CD4-positive, alpha-beta T cell treated with Interleukin-15 for 4 hours (primary cell): ENCODE measurements around the gene FBXL15.
A peak's percentile ranks its signal among the peaks of the same experiment; 100 is the strongest.
"Not testable (repeated sequence)": the region's sequence is repeated elsewhere in the genome, so short reads cannot be mapped to it uniquely, and the experiment has no call there.

Experiments
- DNase-seq: peaks from one replicate; pipeline ENCODE4 v3.0.0-alpha.2; 2020; ENCODE audit warnings: low spot score

FBXL15 gene

DNA sequence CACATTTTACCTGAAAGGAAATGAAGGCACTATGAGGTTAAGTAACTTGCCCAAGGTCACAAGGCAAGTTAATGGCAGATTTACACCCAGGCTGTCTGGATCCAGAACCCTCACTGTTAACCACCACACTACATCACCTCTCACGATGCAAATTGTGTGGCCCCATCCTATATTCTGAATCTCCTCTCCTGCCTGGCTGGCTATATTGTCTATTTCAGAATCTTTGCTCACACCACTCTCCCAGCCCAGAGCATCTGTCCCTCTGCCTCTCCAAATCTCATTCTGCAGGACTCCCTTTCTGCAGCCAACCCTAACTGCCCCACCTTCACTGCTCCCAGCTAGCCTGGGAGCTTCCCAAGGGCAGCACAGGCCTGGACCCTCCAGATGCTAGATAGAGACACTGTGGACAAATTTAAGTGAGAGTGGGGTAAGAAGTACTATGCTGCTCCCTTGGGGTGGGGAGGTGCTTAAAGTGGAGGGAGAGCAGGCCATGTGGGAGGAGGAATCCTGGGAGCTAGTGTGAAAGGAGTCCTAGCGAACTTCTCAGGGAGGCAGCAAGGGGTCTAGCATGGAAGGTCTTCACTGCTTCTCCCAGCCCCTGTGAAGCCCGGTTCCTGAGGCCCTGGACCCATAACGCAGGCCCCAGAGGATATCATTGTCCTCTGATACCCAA lies 11.0 kb downstream of the FBXL15 start:
- DNase-seq: no peak

DNA sequence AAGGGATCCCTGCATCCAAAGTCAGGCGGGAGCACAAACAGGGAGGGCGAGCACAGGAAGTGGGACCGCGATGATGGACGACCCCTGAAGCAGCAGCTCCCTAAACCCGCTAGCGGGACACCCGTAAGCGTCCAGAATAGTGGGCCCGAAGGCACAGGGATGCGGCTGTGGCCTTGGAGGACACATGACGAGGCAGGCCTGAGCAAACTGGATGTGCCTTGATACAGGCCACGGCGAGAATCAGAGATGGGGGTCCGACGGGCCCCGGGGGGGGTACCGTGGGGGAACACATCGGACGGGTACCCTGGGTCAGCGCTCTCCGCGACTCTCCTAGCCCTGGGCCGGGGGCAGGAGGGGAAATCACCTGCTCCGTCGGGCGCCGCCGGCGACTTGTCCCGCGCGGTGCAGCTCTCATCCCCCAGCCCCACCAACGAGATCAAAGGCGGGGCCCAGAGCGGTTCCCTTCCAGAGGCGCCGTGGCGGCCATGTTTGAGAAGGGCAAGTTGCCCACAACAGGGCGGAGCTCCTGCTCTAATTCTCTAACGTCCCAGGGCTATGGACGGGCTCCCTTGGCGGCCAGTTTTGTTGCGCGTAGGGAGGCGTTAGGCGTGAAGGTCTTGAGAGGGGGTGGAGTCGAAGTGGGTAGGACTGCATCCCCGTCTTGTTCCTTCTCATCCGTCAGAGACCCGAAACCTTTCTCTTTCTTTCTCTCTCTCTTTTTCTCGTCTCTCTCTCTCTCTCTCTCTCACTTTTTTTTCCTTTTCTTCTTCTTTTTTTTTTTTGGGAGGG lies 11.7 kb downstream of the FBXL15 start, which contains the start of gene CUEDC2:
Gene CUEDC2 (minus strand): TSS at position 413 of the 789 bp plus-strand sequence. CDS start 7,386 bp downstream, outside the sequence.
- DNase-seq: peak; percentile 97

DNA sequence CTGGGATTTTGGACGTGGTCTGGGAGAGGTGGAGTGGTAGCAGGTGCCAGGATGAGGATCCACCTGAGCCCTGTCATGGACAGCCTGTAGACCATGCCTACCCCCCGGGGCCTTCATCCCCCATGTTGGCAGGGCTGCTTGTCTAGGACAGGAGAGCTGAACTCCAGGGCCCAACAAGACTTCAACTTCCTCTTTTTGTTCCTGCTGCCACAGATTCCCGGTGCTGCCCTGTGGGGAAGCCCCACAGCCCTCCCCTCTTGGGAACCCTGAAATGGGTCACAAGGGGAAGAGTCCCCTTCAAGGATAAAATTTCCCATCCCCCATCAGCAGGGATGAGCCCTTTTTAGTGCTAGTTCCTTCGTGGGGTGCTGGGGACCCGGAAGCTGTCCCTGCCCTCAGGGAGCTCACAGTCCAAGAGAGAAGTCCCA lies 13.0 kb downstream of the FBXL15 start:
- no peak for DNase-seq

DNA sequence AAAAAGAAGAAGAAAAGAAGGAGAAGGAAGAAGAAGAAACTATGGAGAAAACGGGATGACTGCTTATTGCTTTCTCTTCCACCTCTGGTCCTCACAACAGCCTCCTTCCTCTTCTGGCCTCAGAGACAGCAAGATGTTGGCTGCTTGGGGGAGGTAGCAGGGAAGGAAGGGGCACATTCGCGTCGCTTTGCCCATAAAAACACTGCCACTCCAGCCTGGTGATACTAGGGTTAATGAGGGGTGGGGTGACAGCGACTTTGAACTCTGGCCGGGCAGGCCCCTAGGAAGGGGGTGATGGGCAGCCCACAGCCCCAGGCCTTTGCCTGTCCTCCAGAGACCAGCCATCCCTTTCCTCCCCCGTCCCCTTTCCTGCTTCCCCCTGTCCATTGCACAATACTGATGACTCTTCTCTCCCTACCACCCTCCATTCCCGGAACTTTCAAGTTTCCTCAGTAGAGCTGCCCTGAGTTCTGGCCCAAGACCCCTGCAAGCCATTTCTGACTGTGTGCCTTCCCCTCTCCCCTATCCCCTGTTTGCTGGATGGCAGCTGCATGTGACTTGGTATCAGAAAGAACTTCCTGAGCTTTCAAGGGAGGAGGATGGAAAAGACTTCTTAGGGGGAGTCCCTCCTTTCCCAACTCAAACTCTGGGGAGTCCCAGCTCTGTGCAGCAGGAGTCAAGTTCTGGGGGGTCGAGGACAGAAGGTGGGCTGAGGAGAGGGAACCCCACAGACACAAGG lies 13.9 kb downstream of the FBXL15 start:
- DNase-seq: no peak

DNA sequence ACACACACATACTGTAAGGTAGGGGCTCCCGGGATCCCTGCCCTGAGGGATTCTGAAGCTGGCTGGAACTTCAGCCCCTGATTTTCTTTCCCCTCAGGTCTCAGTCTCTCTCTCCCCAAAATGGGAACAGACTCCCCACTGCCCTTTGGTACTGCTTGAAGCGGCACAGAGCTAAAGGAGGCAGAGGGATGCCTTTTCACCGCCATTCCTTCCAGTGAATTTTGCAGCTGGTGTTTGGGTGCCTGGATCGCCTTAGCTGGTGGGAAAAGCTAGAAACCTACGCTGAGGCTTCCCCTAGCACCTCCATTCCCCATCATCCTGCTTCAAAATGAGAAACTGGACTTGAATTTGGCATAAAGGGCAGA lies 14.5 kb downstream of the FBXL15 start:
- DNase-seq: no peak

DNA sequence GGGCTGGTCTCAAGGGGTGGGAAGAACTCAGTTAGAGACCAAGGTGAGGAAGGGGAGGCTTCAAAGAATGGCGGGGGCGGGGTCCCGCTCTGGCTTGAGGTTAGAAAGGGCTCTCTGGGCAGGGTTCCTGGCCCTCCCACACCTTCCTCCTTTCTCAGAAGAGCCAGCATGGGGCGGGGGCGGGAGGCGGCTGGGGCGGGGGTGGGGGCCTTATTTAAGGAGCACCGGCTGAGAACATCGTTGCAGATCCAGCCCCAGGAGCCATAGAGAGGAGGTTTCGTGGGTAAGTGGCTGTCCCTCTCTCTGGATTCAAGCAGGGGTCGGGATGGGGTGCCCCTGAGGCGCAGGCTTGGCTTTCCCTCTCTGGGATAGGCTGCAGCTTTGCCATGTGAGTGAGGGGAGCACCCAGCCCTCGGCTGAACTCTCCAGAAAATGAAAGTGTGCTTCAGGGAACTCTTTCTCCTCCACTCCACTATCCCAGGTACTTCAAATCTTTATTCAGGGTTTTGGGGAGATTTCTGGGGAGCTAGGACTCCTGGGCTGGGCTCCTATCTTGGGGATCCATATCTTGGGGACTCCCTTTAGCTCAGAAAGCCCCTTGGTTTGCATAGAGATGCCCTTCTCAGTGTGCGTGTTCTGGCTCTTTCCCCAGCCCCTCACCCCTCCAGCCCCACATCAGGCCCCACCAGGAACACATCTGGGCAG lies 15.0 kb downstream of the FBXL15 start:
- DNase-seq: peak; percentile 47

DNA sequence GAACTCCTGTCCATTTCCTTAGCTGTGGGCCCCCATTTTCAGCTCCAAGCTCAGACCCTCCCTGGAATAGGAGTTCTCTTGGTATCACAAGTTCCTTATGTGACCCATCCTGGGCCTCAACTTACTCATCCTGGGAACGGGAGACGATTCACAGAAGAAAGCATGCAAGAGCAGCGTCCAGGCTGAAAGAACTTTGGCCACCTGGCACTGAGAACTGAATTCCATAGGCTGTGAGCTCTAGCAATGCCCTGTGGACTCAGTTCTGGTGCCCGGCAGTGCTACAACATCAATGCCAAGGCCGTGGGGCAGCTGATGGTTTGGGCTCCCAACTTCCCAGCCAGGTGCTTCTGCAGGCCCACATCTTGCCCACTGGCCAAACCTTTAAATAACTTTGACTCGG lies 15.7 kb downstream of the FBXL15 start:
- no peak for DNase-seq

DNA sequence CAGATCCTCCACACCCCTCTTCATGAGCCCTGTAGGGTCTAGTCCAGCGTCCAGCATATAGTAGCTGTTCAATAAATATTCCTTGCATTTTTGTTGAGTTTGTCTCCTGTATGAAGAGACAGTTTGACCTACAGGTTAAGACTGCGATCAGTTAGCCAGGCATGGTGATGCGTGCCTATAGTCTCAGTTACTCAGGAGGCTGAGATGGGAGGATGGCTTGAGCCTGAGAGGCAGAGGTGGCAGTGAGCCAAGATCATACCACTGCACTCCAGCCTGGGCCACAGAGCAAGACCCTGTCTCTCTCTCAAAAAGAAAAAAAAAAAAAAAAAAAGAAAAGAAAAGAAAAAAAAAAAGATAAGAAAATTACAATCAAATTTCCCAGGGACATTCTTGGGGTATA lies 16.9 kb downstream of the FBXL15 start:
- no peak for DNase-seq

DNA sequence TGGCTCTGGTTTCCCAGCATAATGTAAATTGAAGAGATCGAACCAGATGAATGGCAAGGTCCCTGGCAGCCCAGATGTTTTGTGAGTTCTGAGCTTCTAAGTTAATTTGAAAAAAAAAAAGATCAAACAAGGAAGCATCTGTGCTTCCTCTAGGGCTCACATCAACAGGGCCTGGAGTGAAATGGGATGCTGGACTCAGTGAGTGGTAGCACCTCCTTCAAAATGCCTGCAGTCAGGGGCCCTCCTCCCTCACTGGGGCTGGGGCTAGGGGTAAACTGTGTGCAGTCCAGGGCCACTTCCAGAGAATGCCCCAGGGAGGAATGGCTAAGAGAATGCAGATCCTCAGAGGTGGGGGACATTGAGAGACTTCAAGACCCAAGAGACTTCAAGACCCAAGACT lies 17.7 kb downstream of the FBXL15 start:
- DNase-seq: no peak

DNA sequence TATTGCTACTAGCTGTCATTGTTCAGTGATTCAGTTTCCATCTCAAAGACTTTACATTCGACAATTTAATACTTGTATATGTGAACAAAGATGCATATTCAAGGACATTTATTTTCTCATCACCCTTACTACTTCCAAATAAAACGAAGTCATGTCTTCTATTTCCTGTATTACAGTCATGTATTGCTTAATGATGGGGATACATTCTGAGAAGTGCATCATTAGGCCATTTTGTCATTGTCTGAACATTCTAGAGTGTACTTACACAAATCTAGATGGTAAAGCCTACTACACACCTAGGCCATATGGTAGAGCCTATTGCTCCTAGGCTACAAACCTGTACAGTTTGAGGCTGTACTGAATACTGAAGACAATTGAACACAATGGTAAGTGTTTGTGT lies 24.2 kb downstream of the FBXL15 start:
- DNase-seq: no peak

DNA sequence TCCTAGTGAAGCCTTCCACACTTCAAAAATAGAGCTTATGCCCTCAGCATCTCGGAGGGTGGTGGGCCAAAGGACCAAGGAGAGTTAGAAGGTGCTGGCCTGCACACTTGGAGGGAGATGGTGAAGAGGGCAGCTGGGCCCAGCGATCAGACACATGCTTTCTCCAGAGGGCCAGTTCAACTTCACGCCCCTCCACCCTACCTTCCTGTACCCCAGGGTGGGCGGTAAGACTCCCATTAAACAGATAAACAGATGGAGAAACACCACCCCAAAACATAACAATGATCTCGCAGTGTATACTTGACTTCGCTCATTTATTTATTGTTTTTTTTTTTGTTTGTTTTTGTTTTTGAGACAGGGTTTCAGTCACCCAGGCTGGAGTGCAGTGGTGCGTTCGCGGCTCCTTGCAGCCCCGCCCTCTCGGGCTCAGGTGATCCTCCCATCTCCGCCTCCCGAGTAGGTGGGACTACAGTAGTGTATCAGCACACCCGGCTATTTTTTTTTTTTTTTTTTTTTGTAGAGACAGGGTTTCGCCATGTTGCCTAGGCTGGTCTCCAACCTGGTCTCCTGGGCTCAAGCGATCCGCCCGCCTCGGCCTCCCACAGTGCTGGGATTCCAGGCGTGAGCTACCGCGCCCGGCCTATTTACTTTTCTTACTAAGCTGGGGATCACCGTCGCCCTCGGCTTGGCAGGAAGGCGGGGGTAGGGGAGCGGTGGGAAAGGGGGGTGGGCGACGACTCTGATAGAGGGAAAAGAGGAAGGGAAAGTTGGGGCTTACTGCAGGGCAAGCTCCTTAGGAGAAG lies 28.9 kb downstream of the FBXL15 start:
- peak; percentile 89 for DNase-seq

DNA sequence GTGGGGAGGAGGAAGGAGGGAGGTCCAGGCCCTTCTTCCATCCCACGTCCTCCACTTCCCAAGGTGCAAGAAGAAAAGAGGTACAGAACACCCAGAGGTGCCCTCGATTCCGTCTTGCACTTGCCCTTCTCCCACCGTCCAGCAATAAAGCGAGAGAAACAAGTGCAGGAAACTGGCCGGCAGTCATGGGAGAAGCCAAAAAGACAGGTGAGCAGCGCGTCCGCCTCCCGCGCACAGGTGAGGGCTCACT lies 29.4 kb downstream of the FBXL15 start:
- no peak for DNase-seq

DNA sequence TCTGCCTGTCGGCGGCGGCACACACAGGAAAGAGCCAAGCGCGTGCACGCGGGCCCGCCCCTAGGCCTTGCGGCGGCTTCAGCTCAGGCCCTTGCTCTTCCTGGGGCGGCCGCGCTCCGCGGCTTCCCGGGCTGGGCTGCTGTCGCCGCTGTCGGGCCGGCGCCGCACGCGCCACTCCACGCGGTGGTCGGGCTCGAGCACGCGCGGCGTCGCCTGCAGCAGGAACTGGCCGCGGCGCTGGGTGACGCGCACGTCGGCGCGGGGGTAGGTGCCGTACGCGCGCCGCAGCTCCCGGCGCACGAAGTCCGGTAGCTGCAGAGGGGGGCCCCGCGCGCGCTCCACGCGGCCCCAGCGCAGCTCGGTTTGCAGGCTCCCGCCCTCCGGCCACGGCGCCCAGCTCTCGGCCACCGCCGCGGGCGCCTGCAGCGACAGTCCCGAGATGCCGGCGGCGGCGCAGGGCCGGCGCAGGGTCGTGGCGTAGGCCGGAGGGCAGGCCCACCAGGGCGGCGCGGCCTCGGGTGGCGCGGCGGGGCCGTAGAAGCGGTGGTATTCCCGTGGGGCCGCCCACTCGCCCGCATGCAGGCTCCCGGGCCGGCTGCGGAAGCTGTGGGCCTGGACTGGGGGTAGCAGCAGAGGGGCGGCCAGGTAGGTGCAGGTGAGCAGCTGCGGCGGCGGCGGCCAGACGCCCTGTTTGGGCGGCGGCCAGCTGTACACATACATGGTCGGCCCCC lies 29.9 kb downstream of the FBXL15 start:
- DNase-seq: peak; percentile 91

DNA sequence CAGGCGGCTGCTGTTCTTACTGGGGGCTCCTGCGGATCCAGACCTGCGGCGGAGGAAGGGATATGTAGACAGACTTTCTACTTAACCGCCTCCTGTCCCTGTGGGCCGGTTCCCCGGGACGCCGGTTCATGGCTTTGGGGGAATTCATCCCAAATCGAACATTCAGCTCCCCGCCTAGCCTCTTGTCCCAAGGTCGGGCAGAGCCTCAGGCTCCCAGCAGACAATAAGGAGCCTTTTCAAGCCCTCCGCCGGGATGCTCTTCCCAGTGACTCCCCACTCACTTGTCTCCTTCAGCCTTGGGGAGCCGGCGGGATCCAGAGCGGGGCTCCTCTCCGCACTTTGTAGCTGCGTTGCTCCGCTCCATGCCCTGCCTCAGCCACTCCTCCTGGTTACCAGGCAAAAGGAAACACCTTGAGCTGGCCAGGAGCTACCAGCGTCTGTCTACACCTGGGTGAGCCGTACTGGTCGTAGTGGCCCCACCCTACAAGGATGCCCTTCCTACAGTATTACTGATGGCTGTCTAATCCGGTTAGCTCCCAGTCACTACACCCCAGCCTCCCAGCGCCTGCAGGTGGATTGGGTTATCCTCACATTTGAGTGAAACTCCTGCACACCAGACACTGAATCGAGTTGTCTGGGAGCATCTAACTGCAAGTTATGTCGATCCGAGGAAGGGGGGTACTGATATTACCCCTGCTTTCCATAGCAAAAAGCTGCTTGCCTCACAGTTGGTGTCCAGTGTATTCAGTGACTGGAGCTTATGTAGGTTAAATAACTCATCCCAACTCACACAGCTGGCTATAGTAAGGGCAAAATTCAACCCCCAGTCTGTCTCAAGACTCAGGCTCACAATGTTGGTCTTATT lies 30.7 kb downstream of the FBXL15 start, which contains the start of gene C10orf95:
Gene C10orf95 (minus strand): TSS at position 439 of the 865 bp plus-strand sequence. CDS start 450 bp downstream, outside the sequence.
- DNase-seq: no peak

DNA sequence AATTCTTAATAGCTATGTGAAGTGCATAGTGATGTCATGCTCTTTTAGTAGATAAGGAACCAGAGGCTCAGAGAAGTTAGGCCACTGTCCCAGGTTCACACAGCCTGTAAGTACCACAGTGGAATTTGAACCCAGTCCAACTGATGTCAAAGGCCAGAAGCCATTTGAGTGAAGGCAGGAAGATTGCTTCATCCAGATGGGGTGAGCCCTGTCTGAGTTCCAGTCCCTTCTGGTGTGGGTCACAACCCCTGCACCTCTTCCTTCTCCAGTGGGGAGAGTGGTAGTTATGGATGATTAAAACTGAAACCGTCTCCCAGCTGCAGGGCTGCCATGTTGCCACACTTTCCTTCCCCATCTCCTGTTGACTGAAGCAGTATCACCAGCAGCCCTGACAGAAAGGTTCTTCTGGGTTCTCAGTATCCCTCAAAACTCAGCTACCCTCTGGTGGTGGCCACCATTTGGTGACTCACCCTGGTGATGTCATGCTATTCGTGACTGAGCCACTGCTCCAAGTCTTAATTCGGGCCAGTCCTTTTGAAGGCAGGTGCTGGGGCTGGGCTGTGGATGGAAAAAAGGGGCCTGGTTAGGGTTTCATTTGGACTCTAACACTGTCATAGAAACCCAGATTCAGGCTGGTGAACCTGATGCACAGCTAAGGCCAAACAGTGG lies 32.2 kb downstream of the FBXL15 start:
- peak; percentile 59 for DNase-seq

DNA sequence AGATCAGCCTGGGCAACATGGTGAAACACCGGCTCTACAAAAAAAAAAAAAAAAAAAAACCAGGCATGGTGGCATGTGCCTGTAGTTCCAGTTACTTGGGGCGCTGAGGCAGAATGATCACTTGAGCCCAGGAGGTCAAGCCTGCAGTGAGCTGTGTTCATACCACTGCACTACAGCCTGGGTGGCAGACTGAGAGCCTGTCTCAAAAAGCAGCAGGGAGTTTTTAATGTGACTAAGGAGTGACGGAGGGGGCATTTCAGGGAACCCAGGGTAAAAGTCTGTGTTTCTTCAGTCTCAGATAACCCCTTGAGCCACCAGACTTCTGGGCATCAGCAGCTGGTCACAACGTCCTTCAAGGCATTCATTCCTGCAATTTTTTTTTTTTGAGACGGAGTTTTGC lies 32.9 kb downstream of the FBXL15 start:
- no peak for DNase-seq

DNA sequence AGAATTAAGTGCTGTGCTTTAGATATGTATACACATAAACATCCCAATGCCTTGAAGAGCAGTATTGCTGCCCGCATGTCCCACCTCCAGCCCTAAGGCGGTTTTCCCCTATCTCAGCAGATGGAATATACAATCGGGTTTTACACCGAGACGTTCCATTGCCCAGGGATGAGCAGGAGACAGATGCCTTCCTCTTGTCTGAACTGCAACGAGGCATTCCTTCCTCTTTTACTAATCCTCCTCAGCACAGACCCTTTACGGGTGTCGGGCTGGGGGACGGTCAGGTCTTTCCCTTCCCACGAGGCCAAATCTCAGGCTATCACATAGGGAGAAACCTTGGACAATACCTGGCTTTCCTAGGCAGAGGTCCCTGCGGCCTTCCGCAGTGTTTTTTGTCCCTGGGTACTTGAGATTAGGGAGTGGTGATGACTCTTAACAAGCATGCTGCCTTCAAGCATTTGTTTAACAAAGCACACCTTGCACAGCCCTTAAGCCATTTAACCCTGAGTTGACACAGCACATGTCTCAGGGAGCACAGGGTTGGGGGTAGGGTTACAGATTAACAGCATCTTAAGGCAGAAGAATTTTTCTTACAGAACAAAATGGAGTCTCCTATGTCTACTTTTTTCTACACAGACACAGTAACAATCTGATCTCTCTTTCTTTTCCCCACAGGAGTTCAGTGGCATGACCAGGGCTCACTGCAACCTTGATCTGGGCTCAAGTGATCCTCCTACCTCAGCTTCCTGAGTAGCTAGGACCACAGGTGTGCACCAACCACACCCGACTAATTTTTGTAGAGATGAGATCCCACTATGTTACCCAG lies 34.2 kb downstream of the FBXL15 start:
- DNase-seq: not testable (repeated sequence)

DNA sequence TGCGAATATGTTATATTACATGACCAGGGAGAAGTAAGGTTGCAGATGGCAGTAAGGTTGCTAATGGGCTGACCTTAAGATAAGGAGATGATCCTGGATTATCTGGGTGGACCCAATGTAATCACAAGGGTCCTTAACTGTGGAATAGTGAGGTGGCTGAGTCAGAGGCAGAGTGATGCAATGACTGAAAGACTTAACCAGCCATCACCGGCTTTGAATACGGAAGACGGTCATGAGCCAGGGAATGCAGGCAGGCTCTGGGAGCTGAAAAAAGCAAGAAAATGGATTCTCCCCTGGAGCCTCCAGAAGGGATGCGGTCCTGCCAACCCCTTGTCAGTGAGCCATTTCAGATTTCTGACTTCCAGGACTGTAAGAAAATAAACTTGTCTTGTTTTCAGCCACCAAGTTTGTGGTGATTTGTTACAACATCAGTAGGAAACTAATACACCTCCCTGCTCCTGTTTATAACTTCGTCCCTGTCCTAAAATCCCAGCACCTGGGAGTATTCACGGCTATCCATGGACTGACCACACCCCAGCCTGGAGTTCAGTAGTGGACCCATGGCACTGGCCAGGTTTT lies 35.3 kb downstream of the FBXL15 start:
- DNase-seq: no peak
